ENCODE data around the gene PRR23E.

Gene PRR23E

GRCh38 chr3:127194601-127195187 lies 1.8 kb downstream of the PRR23E start:
- H3K4me3 ChIP-seq (ENCODE audit: low read depth, low read length) = no peak overlapping the region

GRCh38 chr3:127195417-127195816 lies 2.5 kb downstream of the PRR23E start:
- Histone ChIP-seq H3K27me3 (ENCODE audit: control insufficient read depth, insufficient read depth, low read length) (no peaks in the 10 kb centered on the region), H3K4me1 (ENCODE audit: control insufficient read depth, insufficient read depth, low read length) (no peaks in the 10 kb centered on the region), H3K9me3 (ENCODE audit: control insufficient read depth, insufficient read depth, low read length) (no peaks in the 10 kb centered on the region), H3K4me3 (ENCODE audit: low read depth, low read length) (no peak overlapping the region), H3K36me3 (ENCODE audit: control insufficient read depth, insufficient read depth, low read length) (no peaks in the 10 kb centered on the region), H3K9ac (ENCODE audit: low read depth, low read length) (no peak overlapping the region)

More at GRCh38 chr3:127194601-127195187, 1.8 kb downstream of the PRR23E start:
- H3K4me1 ChIP-seq (ENCODE audit: control insufficient read depth, insufficient read depth, low read length) = no peaks in the 10 kb centered on the region
- H3K36me3 ChIP-seq (ENCODE audit: control insufficient read depth, insufficient read depth, low read length) = no peaks in the 10 kb centered on the region
- H3K9ac ChIP-seq (ENCODE audit: low read depth, low read length) = no peak overlapping the region
- no peaks in the 10 kb centered on the region for H3K27me3 ChIP-seq (ENCODE audit: control insufficient read depth, insufficient read depth, low read length)
- H3K9me3 ChIP-seq (ENCODE audit: control insufficient read depth, insufficient read depth, low read length) = no peaks in the 10 kb centered on the region

- Histone ChIP-seq H3K9me3 (ENCODE audit: control insufficient read depth, insufficient read depth, low read length) (no peaks in the 10 kb centered on the region), H3K27me3 (ENCODE audit: control insufficient read depth, insufficient read depth, low read length) (no peaks in the 10 kb centered on the region), H3K4me3 (ENCODE audit: low read depth, low read length) (no peak overlapping the region), H3K9ac (ENCODE audit: low read depth, low read length) (no peak overlapping the region), H3K36me3 (ENCODE audit: control insufficient read depth, insufficient read depth, low read length) (no peaks in the 10 kb centered on the region), H3K4me1 (ENCODE audit: control insufficient read depth, insufficient read depth, low read length) (no peaks in the 10 kb centered on the region)
Measured at GRCh38 chr3:127196002-127196401, 3.1 kb downstream of the PRR23E start.

GRCh38 chr3:127196466-127197299 lies 3.8 kb downstream of the PRR23E start:
- Histone ChIP-seq H3K4me3 (ENCODE audit: low read depth, low read length) (no peak overlapping the region), H3K36me3 (ENCODE audit: control insufficient read depth, insufficient read depth, low read length) (no peaks in the 10 kb centered on the region), H3K9me3 (ENCODE audit: control insufficient read depth, insufficient read depth, low read length) (no peaks in the 10 kb centered on the region), H3K4me1 (ENCODE audit: control insufficient read depth, insufficient read depth, low read length) (no peaks in the 10 kb centered on the region), H3K9ac (ENCODE audit: low read depth, low read length) (no peak overlapping the region), H3K27me3 (ENCODE audit: control insufficient read depth, insufficient read depth, low read length) (no peaks in the 10 kb centered on the region)

- H3K4me1 ChIP-seq (ENCODE audit: control insufficient read depth, insufficient read depth, low read length) = no peaks in the 10 kb centered on the region
- no peak overlapping the region for H3K9ac ChIP-seq (ENCODE audit: low read depth, low read length)
- H3K27me3 ChIP-seq (ENCODE audit: control insufficient read depth, insufficient read depth, low read length) = no peaks in the 10 kb centered on the region
- no peak overlapping the region for H3K4me3 ChIP-seq (ENCODE audit: low read depth, low read length)
- no peaks in the 10 kb centered on the region for H3K9me3 ChIP-seq (ENCODE audit: control insufficient read depth, insufficient read depth, low read length)
- H3K36me3 ChIP-seq (ENCODE audit: control insufficient read depth, insufficient read depth, low read length) = no peaks in the 10 kb centered on the region
Measured at GRCh38 chr3:127197300-127198189, 4.6 kb downstream of the PRR23E start.

- Histone ChIP-seq H3K4me3 (ENCODE audit: low read depth, low read length) (no peak overlapping the region), H3K4me1 (ENCODE audit: control insufficient read depth, insufficient read depth, low read length) (no peaks in the 10 kb centered on the region), H3K27me3 (ENCODE audit: control insufficient read depth, insufficient read depth, low read length) (no peaks in the 10 kb centered on the region), H3K9me3 (ENCODE audit: control insufficient read depth, insufficient read depth, low read length) (no peaks in the 10 kb centered on the region), H3K36me3 (ENCODE audit: control insufficient read depth, insufficient read depth, low read length) (no peaks in the 10 kb centered on the region), H3K9ac (ENCODE audit: low read depth, low read length) (no peak overlapping the region)
Measured at GRCh38 chr3:127200086-127200691, 7.3 kb downstream of the PRR23E start.

- Histone ChIP-seq H3K36me3 (ENCODE audit: control insufficient read depth, insufficient read depth, low read length) (no peaks in the 10 kb centered on the region), H3K4me1 (ENCODE audit: control insufficient read depth, insufficient read depth, low read length) (no peaks in the 10 kb centered on the region), H3K9me3 (ENCODE audit: control insufficient read depth, insufficient read depth, low read length) (no peaks in the 10 kb centered on the region), H3K4me3 (ENCODE audit: low read depth, low read length) (no peak overlapping the region), H3K27me3 (ENCODE audit: control insufficient read depth, insufficient read depth, low read length) (no peaks in the 10 kb centered on the region), H3K9ac (ENCODE audit: low read depth, low read length) (no peak overlapping the region)
Measured at GRCh38 chr3:127203024-127203423, 10.1 kb downstream of the PRR23E start.

GRCh38 chr3:127204841-127205582 lies 12.1 kb downstream of the PRR23E start:
- Histone ChIP-seq H3K36me3 (ENCODE audit: control insufficient read depth, insufficient read depth, low read length) (no peaks in the 10 kb centered on the region), H3K4me1 (ENCODE audit: control insufficient read depth, insufficient read depth, low read length) (no peaks in the 10 kb centered on the region), H3K9ac (ENCODE audit: low read depth, low read length) (no peak overlapping the region), H3K9me3 (ENCODE audit: control insufficient read depth, insufficient read depth, low read length) (no peaks in the 10 kb centered on the region), H3K4me3 (ENCODE audit: low read depth, low read length) (no peak overlapping the region), H3K27me3 (ENCODE audit: control insufficient read depth, insufficient read depth, low read length) (no peaks in the 10 kb centered on the region)

GRCh38 chr3:127206154-127206553 lies 13.2 kb downstream of the PRR23E start:
- Histone ChIP-seq H3K9ac (ENCODE audit: low read depth, low read length) (no peak overlapping the region), H3K9me3 (ENCODE audit: control insufficient read depth, insufficient read depth, low read length) (no peaks in the 10 kb centered on the region), H3K36me3 (ENCODE audit: control insufficient read depth, insufficient read depth, low read length) (no peaks in the 10 kb centered on the region), H3K4me1 (ENCODE audit: control insufficient read depth, insufficient read depth, low read length) (no peaks in the 10 kb centered on the region), H3K27me3 (ENCODE audit: control insufficient read depth, insufficient read depth, low read length) (no peaks in the 10 kb centered on the region), H3K4me3 (ENCODE audit: low read depth, low read length) (no peak overlapping the region)

- H3K9me3 ChIP-seq (ENCODE audit: control insufficient read depth, insufficient read depth, low read length) = no peaks in the 10 kb centered on the region
- H3K27me3 ChIP-seq (ENCODE audit: control insufficient read depth, insufficient read depth, low read length) = no peaks in the 10 kb centered on the region
- no peak overlapping the region for H3K9ac ChIP-seq (ENCODE audit: low read depth, low read length)
- H3K4me1 ChIP-seq (ENCODE audit: control insufficient read depth, insufficient read depth, low read length) = no peaks in the 10 kb centered on the region
- H3K4me3 ChIP-seq (ENCODE audit: low read depth, low read length) = no peak overlapping the region
- no peaks in the 10 kb centered on the region for H3K36me3 ChIP-seq (ENCODE audit: control insufficient read depth, insufficient read depth, low read length)
Measured at GRCh38 chr3:127206611-127207516, 13.9 kb downstream of the PRR23E start.
